Measurements from ENCODE around the gene BSPH1.

The BSPH1 gene

GRCh38 chr19:48004236-48004635 lies 12.3 kb upstream of the BSPH1 start:
- DNase-seq (no peak), ATAC-seq (ENCODE audit: insufficient read depth, low read depth) (no peak)
- Histone ChIP-seq H3K27me3 (ENCODE audit: insufficient read depth, low read length, poor library complexity) (no peaks in the 10 kb centered on the region), H3K4me1 (ENCODE audit: insufficient read depth, low read length) (no peaks in the 10 kb centered on the region), H3K4me2 (ENCODE audit: insufficient read depth, low read length) (no peak overlapping the region), H3K9me3 (ENCODE audit: insufficient read depth, low read length, severe bottlenecking) (no peaks in the 10 kb centered on the region), H3K9ac (ENCODE audit: low read depth, low read length) (no peak overlapping the region), H2AFZ (ENCODE audit: low read depth, low read length) (no peak overlapping the region), H3K4me3 (ENCODE audit: low read depth in 1 of 2, low read length in 2 of 2) (no peak overlapping the region), H3K27ac (ENCODE audit: low read length) (no peak overlapping the region), H3K79me2 (ENCODE audit: insufficient read depth, low read length) (no peaks in the 10 kb centered on the region), H4K20me1 (ENCODE audit: insufficient read depth, low read length) (no peaks in the 10 kb centered on the region), H3K36me3 (ENCODE audit: insufficient read depth, low read length) (no peaks in the 10 kb centered on the region)
- TF ChIP-seq EZH2 (IDR thresholded peaks at IDR 0.05; ENCODE audit: borderline replicate concordance, low read depth, low read length, severe bottlenecking) (no peak), CTCF (IDR thresholded peaks at IDR 0.05; ENCODE audit: borderline replicate concordance, extremely low read depth, low read length, poor library complexity, severe bottlenecking) (no peak)

- H3K4me3 ChIP-seq (ENCODE audit: low read depth in 1 of 2, low read length in 2 of 2): no peak overlapping the region
- no peak overlapping the region for H3K27ac ChIP-seq (ENCODE audit: low read length)
- no peaks in the 10 kb centered on the region for H4K20me1 ChIP-seq (ENCODE audit: insufficient read depth, low read length)
- no peaks in the 10 kb centered on the region for H3K36me3 ChIP-seq (ENCODE audit: insufficient read depth, low read length)
- no peak overlapping the region for H3K9ac ChIP-seq (ENCODE audit: low read depth, low read length)
- H3K9me3 ChIP-seq (ENCODE audit: insufficient read depth, low read length, severe bottlenecking): no peaks in the 10 kb centered on the region
- no peaks in the 10 kb centered on the region for H3K4me1 ChIP-seq (ENCODE audit: insufficient read depth, low read length)
- H3K4me2 ChIP-seq (ENCODE audit: insufficient read depth, low read length): no peak overlapping the region
- no peak for TF ChIP-seq CTCF (IDR thresholded peaks at IDR 0.05; ENCODE audit: borderline replicate concordance, extremely low read depth, low read length, poor library complexity, severe bottlenecking)
- no peak for TF ChIP-seq EZH2 (IDR thresholded peaks at IDR 0.05; ENCODE audit: borderline replicate concordance, low read depth, low read length, severe bottlenecking)
- H2AFZ ChIP-seq (ENCODE audit: low read depth, low read length): no peak overlapping the region
- H3K79me2 ChIP-seq (ENCODE audit: insufficient read depth, low read length): no peaks in the 10 kb centered on the region
- no peak for DNase-seq
- no peak for ATAC-seq (ENCODE audit: insufficient read depth, low read depth)
- H3K27me3 ChIP-seq (ENCODE audit: insufficient read depth, low read length, poor library complexity): no peaks in the 10 kb centered on the region
These were observed 8.9 kb upstream of the BSPH1 start for GRCh38 chr19:48000846-48001245.

GRCh38 chr19:47998800-47999199 lies 6.8 kb upstream of the BSPH1 start:
- Histone ChIP-seq H4K20me1 (ENCODE audit: insufficient read depth, low read length) (no peaks in the 10 kb centered on the region), H3K4me3 (ENCODE audit: low read depth in 1 of 2, low read length in 2 of 2) (no peak overlapping the region), H3K9me3 (ENCODE audit: insufficient read depth, low read length, severe bottlenecking) (no peaks in the 10 kb centered on the region), H3K79me2 (ENCODE audit: insufficient read depth, low read length) (no peaks in the 10 kb centered on the region), H3K4me2 (ENCODE audit: insufficient read depth, low read length) (no peak overlapping the region), H3K27me3 (ENCODE audit: insufficient read depth, low read length, poor library complexity) (no peaks in the 10 kb centered on the region), H3K9ac (ENCODE audit: low read depth, low read length) (no peak overlapping the region), H3K27ac (ENCODE audit: low read length) (no peak overlapping the region), H2AFZ (ENCODE audit: low read depth, low read length) (no peak overlapping the region), H3K4me1 (ENCODE audit: insufficient read depth, low read length) (no peaks in the 10 kb centered on the region), H3K36me3 (ENCODE audit: insufficient read depth, low read length) (no peaks in the 10 kb centered on the region)
- DNase-seq: no peak
- TF ChIP-seq CTCF (IDR thresholded peaks at IDR 0.05; ENCODE audit: borderline replicate concordance, extremely low read depth, low read length, poor library complexity, severe bottlenecking) (no peak), EZH2 (IDR thresholded peaks at IDR 0.05; ENCODE audit: borderline replicate concordance, low read depth, low read length, severe bottlenecking) (no peak)
- ATAC-seq (ENCODE audit: insufficient read depth, low read depth): no peak

- no peaks in the 10 kb centered on the region for H3K36me3 ChIP-seq (ENCODE audit: insufficient read depth, low read length)
- H3K4me3 ChIP-seq (ENCODE audit: low read depth in 1 of 2, low read length in 2 of 2): no peak overlapping the region
- no peak for ATAC-seq (ENCODE audit: insufficient read depth, low read depth)
- H3K9ac ChIP-seq (ENCODE audit: low read depth, low read length): no peak overlapping the region
- DNase-seq: no peak
- H3K9me3 ChIP-seq (ENCODE audit: insufficient read depth, low read length, severe bottlenecking): no peaks in the 10 kb centered on the region
- H3K27ac ChIP-seq (ENCODE audit: low read length): no peak overlapping the region
- H4K20me1 ChIP-seq (ENCODE audit: insufficient read depth, low read length): no peaks in the 10 kb centered on the region
- H3K27me3 ChIP-seq (ENCODE audit: insufficient read depth, low read length, poor library complexity): no peaks in the 10 kb centered on the region
- TF ChIP-seq EZH2 (IDR thresholded peaks at IDR 0.05; ENCODE audit: borderline replicate concordance, low read depth, low read length, severe bottlenecking) (no peak), CTCF (IDR thresholded peaks at IDR 0.05; ENCODE audit: borderline replicate concordance, extremely low read depth, low read length, poor library complexity, severe bottlenecking) (no peak)
- H3K79me2 ChIP-seq (ENCODE audit: insufficient read depth, low read length): no peaks in the 10 kb centered on the region
- no peaks in the 10 kb centered on the region for H3K4me1 ChIP-seq (ENCODE audit: insufficient read depth, low read length)
- H3K4me2 ChIP-seq (ENCODE audit: insufficient read depth, low read length): no peak overlapping the region
- no peak overlapping the region for H2AFZ ChIP-seq (ENCODE audit: low read depth, low read length)
These were observed 4.3 kb upstream of the BSPH1 start for GRCh38 chr19:47996230-47996727.

Data from DND-41 (cell line).